HepG2 (cell line): Measurements from ENCODE around the gene DCST2. TPM values are rescaled to one million over a fixed set of nuclear protein-coding genes. Genes with fewer than 3 reads are reported as not detected.

Experiments used
- BRD4 ChIP-seq: sonication (generic); formaldehyde crosslinking; IDR thresholded peaks from 2 replicates; pipeline ENCODE4 v1.4.0; 2020; ENCODE audit warnings: missing genetic modification reagents
- CC2D1A ChIP-seq: sonication (generic); formaldehyde crosslinking; IDR thresholded peaks from 2 replicates; pipeline ENCODE4 v1.8.1; 2023; ENCODE audit warnings: mild to moderate bottlenecking, missing genetic modification reagents
- GATAD2A ChIP-seq: IDR thresholded peaks from 2 replicates; pipeline ENCODE4 v1.6.1; 2016
- KAT7 ChIP-seq: IDR thresholded peaks from 2 replicates; pipeline ENCODE4 v1.6.1; 2018; ENCODE audit warnings: borderline replicate concordance, missing compliant biosample characterization
- MAFG ChIP-seq: sonication (generic); formaldehyde crosslinking; IDR thresholded peaks from 2 replicates; pipeline ENCODE4 v1.5.1; 2020; ENCODE audit warnings: mild to moderate bottlenecking, missing genetic modification reagents
- MIER3 ChIP-seq: IDR thresholded peaks from 2 replicates; pipeline ENCODE4 v1.6.1; 2016; ENCODE audit warnings: missing compliant biosample characterization, borderline replicate concordance
- MYC ChIP-seq: sonication (generic); formaldehyde crosslinking; IDR thresholded peaks from 2 replicates; pipeline ENCODE4 v1.9.0; 2021; ENCODE audit warnings: missing genetic modification reagents, borderline replicate concordance
- RBFOX2 ChIP-seq: fragments of 200-400 bp; formaldehyde crosslinking; IDR thresholded peaks from 2 replicates; pipeline ENCODE4 v1.6.1; 2017; ENCODE audit warnings: low read depth, mild to moderate bottlenecking, low read length
- SRF ChIP-seq: IDR thresholded peaks from 2 replicates; pipeline ENCODE4 v1.6.1; 2011; ENCODE audit warnings: mild to moderate bottlenecking, low read depth, low read length, moderate library complexity
- SUZ12 ChIP-seq: fragments of 150-350 bp; IDR thresholded peaks from 2 replicates; pipeline ENCODE4 v1.6.1; 2014; ENCODE audit warnings: low read depth, low read length
- TRIM24 ChIP-seq: sonication (generic); formaldehyde crosslinking; IDR thresholded peaks from 2 replicates; pipeline ENCODE4 v1.8.0; 2022; ENCODE audit warnings: mild to moderate bottlenecking, missing genetic modification reagents
- ZFP36L1 ChIP-seq: sonication (generic); formaldehyde crosslinking; IDR thresholded peaks from 2 replicates; pipeline ENCODE4 v1.8.0; 2022; ENCODE audit warnings: mild to moderate bottlenecking, missing genetic modification reagents, moderate library complexity
- ZNF275 ChIP-seq: sonication (generic); formaldehyde crosslinking; IDR thresholded peaks from 2 replicates; pipeline ENCODE4 v1.8.0; 2022; ENCODE audit warnings: missing genetic modification reagents, mild to moderate bottlenecking, inconsistent platforms, borderline replicate concordance
- ZNF670 ChIP-seq: sonication (generic); formaldehyde crosslinking; IDR thresholded peaks from 2 replicates; pipeline ENCODE4 v1.8.0; 2022; ENCODE audit warnings: mild to moderate bottlenecking, missing genetic modification reagents, borderline replicate concordance
- ZNF790 ChIP-seq: sonication (generic); formaldehyde crosslinking; IDR thresholded peaks from 2 replicates; pipeline ENCODE4 v1.8.0; 2022; ENCODE audit warnings: missing genetic modification reagents, mild to moderate bottlenecking, borderline replicate concordance
- ZSCAN30 ChIP-seq: sonication (generic); formaldehyde crosslinking; IDR thresholded peaks from 2 replicates; pipeline ENCODE4 v1.5.0; 2020; ENCODE audit warnings: mild to moderate bottlenecking, missing genetic modification reagents
- polyA plus RNA-seq, 8 experiments: library from polyadenylated mRNA; depleted of rRNA in 3 of 8; stranded (reverse) in 7 of 8; unstranded in 1 of 8; fragments of >200 nt; fragmentation: Illumina TruSeq in 4 of 8; extraction: Trizol in 4 of 8; gene quantifications; 2 replicates each; pipeline versions ENCODE4 v1.2.1 to v1.2.3, GENCODE V29; 2011 to 2016; ENCODE audit warnings: low read depth in 4 of 8, missing spikeins in 1 of 8, mixed read lengths in 1 of 8; ENCODE audit not compliant: insufficient read depth in 1 of 8
- total RNA-seq, 5 experiments: library from RNA; depleted of rRNA; stranded (reverse); fragments of >200 nt; fragmentation: Illumina TruSeq; extraction: Trizol; gene quantifications; 2 replicates each; pipeline ENCODE4 v1.2.3, GENCODE V29; 2016; ENCODE audit warnings: low read depth in 1 of 5
- TF ChIP-seq, protein P1 (sequence below): sonication (generic); formaldehyde crosslinking; IDR thresholded peaks from 2 replicates; pipeline ENCODE4 v1.4.0; 2020; ENCODE audit warnings: mild to moderate bottlenecking, missing genetic modification reagents
- TF ChIP-seq, protein P2 (sequence below), 2 experiments: sonication (generic) in 1 of 2; formaldehyde crosslinking in 1 of 2; IDR thresholded peaks; 2 replicates each; pipeline versions ENCODE4 v1.4.0 to v1.6.1; 2016 to 2020; ENCODE audit warnings: borderline replicate concordance in 1 of 2, low read depth in 1 of 2, mild to moderate bottlenecking in 1 of 2, missing genetic modification reagents in 1 of 2
- TF ChIP-seq, protein P3 (sequence below): sonication (generic); formaldehyde crosslinking; IDR thresholded peaks from 2 replicates; pipeline ENCODE4 v1.5.0; 2020; ENCODE audit warnings: missing genetic modification reagents

The DCST2 gene
- total and polyA plus RNA-seq, 2 of the 13 experiments (the other 11 are each of a cell fraction or from before 2014, with no cell fraction given), result 0.74 TPM; not detected in 1

DNA sequence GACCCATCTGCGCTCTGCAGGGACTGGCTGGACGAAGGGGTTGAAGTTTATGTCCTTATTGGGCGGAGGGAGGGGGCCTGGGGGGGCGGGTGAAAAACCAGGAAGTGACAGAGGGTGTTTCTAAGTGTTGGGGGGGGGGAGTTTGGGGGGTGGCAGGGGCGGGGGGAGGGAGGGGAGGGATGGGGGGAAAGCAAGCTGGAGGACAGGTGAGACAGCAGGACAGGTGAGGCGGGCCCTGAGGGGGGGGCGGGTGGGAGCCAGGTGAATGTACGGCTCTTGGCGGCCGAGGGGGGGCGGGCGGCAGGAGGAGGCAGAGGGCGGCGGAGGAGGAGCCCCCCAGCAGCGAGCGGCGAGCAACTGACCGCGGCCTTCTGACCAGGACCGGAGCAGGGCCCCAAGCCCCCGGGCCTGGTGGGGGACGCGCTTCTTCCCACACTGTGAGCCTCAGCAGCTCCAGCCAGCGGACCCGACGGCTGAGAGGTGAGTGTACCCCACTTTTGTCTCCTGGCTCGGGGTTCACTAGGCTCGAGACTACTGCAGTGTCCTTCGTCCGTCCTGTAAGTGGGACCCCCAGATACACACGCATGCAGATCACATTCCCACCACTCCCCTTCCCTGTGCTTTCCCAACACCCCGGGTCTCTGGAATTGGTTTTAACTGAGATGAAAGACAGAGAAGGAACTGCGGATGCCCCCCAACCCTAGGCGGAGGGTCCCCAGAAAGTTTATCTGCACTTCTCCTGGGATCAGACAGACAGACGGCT is 30.9 kb downstream of the DCST2 start, which contains the start of gene ZBTB7B (continued):
- TF ChIP-seq TRIM24 (CRISPR knock-in tag) (no peak), ZSCAN30 (0 out of 2 replicates have a peak, but pooled peaks have one; percentile 2), MYC (0 out of 2 replicates have a peak, but pooled peaks have one; percentile 17), GATAD2A (no peak), ZNF670 (no peak), ZNF275 (no peak), ZFP36L1 (0 out of 2 replicates have a peak, but pooled peaks have one; percentile 17), MIER3 (CRISPR knock-in tag) (no peak), RBFOX2 (peak; percentile 41; the same call in 1 of the 2 replicates), SRF (0 out of 2 replicates have a peak, but pooled peaks have one; percentile 18), SUZ12 (no peak), MAFG (CRISPR knock-in tag) (no peak), BRD4 (CRISPR knock-in tag) (peak; percentile 30; the same call in 1 of the 2 replicates), KAT7 (CRISPR knock-in tag) (0 out of 2 replicates have a peak, but pooled peaks have one; percentile 27), CC2D1A (no peak), ZNF790 (CRISPR knock-in tag) (no peak)
- TF ChIP-seq, protein P1, sequence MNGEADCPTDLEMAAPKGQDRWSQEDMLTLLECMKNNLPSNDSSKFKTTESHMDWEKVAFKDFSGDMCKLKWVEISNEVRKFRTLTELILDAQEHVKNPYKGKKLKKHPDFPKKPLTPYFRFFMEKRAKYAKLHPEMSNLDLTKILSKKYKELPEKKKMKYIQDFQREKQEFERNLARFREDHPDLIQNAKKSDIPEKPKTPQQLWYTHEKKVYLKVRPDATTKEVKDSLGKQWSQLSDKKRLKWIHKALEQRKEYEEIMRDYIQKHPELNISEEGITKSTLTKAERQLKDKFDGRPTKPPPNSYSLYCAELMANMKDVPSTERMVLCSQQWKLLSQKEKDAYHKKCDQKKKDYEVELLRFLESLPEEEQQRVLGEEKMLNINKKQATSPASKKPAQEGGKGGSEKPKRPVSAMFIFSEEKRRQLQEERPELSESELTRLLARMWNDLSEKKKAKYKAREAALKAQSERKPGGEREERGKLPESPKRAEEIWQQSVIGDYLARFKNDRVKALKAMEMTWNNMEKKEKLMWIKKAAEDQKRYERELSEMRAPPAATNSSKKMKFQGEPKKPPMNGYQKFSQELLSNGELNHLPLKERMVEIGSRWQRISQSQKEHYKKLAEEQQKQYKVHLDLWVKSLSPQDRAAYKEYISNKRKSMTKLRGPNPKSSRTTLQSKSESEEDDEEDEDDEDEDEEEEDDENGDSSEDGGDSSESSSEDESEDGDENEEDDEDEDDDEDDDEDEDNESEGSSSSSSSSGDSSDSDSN (CRISPR knock-in tag), result 0 out of 2 replicates have a peak, but pooled peaks have one; percentile 21
- TF ChIP-seq, protein P2, sequence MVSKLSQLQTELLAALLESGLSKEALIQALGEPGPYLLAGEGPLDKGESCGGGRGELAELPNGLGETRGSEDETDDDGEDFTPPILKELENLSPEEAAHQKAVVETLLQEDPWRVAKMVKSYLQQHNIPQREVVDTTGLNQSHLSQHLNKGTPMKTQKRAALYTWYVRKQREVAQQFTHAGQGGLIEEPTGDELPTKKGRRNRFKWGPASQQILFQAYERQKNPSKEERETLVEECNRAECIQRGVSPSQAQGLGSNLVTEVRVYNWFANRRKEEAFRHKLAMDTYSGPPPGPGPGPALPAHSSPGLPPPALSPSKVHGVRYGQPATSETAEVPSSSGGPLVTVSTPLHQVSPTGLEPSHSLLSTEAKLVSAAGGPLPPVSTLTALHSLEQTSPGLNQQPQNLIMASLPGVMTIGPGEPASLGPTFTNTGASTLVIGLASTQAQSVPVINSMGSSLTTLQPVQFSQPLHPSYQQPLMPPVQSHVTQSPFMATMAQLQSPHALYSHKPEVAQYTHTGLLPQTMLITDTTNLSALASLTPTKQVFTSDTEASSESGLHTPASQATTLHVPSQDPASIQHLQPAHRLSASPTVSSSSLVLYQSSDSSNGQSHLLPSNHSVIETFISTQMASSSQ (IDR thresholded peaks at IDR 0.05; ENCODE audit: low read depth), result no peak
- TF ChIP-seq, protein P2 (CRISPR knock-in tag; IDR thresholded peaks at IDR 0.05; ENCODE audit: borderline replicate concordance), result 0 out of 2 replicates have a peak, but pooled peaks have one; percentile 6
- TF ChIP-seq, protein P3, sequence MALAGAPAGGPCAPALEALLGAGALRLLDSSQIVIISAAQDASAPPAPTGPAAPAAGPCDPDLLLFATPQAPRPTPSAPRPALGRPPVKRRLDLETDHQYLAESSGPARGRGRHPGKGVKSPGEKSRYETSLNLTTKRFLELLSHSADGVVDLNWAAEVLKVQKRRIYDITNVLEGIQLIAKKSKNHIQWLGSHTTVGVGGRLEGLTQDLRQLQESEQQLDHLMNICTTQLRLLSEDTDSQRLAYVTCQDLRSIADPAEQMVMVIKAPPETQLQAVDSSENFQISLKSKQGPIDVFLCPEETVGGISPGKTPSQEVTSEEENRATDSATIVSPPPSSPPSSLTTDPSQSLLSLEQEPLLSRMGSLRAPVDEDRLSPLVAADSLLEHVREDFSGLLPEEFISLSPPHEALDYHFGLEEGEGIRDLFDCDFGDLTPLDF (CRISPR knock-in tag), result no peak
